Measurements from ENCODE around the gene C10orf71.

The C10orf71 gene

GRCh38 chr10:49296836-49297235 is 2.1 kb upstream of the C10orf71 start:
- no peak for DNase-seq

GRCh38 chr10:49297818-49298670 is 926 bp upstream of the C10orf71 start:
- DNase-seq, result no peak

- no peak for DNase-seq
These were observed 343 bp upstream of the C10orf71 start for GRCh38 chr10:49298671-49298982.

GRCh38 chr10:49299816-49300139 is 808 bp downstream of the C10orf71 start:
- DNase-seq, result no peak

- no peak for DNase-seq
These were observed 1.4 kb downstream of the C10orf71 start for GRCh38 chr10:49300140-49300974.

- no peak for DNase-seq
These were observed 2.3 kb downstream of the C10orf71 start for GRCh38 chr10:49301302-49301701.

- no peak for DNase-seq
These were observed 3.1 kb downstream of the C10orf71 start for GRCh38 chr10:49302088-49302487.

- DNase-seq, result no peak
These were observed 4.7 kb downstream of the C10orf71 start for GRCh38 chr10:49303711-49304110.

GRCh38 chr10:49304137-49304536 is 5.2 kb downstream of the C10orf71 start:
- DNase-seq, result no peak

GRCh38 chr10:49307921-49308320 is 9.0 kb downstream of the C10orf71 start:
- DNase-seq, result no peak

- no peak for DNase-seq
These were observed 9.9 kb downstream of the C10orf71 start for GRCh38 chr10:49308881-49309280.

- DNase-seq, result no peak
These were observed 10.9 kb downstream of the C10orf71 start for GRCh38 chr10:49309691-49310411.

- no peak for DNase-seq
These were observed 11.5 kb downstream of the C10orf71 start for GRCh38 chr10:49310460-49310859.

GRCh38 chr10:49310901-49311554 is 12.1 kb downstream of the C10orf71 start:
- no peak for DNase-seq

GRCh38 chr10:49311555-49312236 is 12.7 kb downstream of the C10orf71 start:
- DNase-seq, result no peak

- DNase-seq, result no peak
These were observed 13.4 kb downstream of the C10orf71 start for GRCh38 chr10:49312246-49312869.

GRCh38 chr10:49313501-49314070 is 14.6 kb downstream of the C10orf71 start:
- no peak for DNase-seq

GRCh38 chr10:49314806-49315205 is 15.8 kb downstream of the C10orf71 start:
- no peak for DNase-seq

- DNase-seq, result no peak
These were observed 19.1 kb downstream of the C10orf71 start for GRCh38 chr10:49318028-49318427.

- DNase-seq, result no peak
These were observed 19.8 kb downstream of the C10orf71 start for GRCh38 chr10:49318755-49319154.

- no peak for DNase-seq
These were observed 20.2 kb downstream of the C10orf71 start for GRCh38 chr10:49319206-49319605.

- DNase-seq, result no peak
These were observed 21.2 kb downstream of the C10orf71 start for GRCh38 chr10:49320191-49320590.

Data from NCI-H2029 treated with DMSO at 0.1 percent for 48 hours (cell line).